Thyroid gland (tissue), 4 donors: ENCODE results near the gene DNMT1. TPM values are rescaled to one million over a fixed set of nuclear protein-coding genes. Genes with fewer than 3 reads are reported as not detected.

Experiments used
- DNase-seq, 2 donors: peaks; one replicate each; pipeline ENCODE4 v3.0.0-alpha.2; 2019
- H3K27ac ChIP-seq, 3 donors: fragments of 200-600 bp; sonication (generic); 1 replicate in 2 of 3; 2 replicates in 1 of 3; pipeline ENCODE4 v1.5.1; 2016 to 2019; ENCODE audit warnings: mild to moderate bottlenecking in 1 of 3, moderate library complexity in 1 of 3
- H3K27me3 ChIP-seq: fragments of 200-600 bp; sonication (generic); one replicate; pipeline ENCODE4 v1.5.1; 2019
- H3K36me3 ChIP-seq, 2 donors: fragments of 200-600 bp; sonication (generic); one replicate each; pipeline ENCODE4 v1.5.1; 2016 to 2019
- H3K4me1 ChIP-seq, 2 donors: fragments of 200-600 bp; sonication (generic); one replicate each; pipeline ENCODE4 v1.5.1; 2017 to 2019
- H3K4me3 ChIP-seq, 3 donors: fragments of 200-600 bp; sonication (generic); replicated peaks in 1 of 3; 1 replicate in 2 of 3; 2 replicates in 1 of 3; pipeline ENCODE4 v1.5.1; 2016; ENCODE audit warnings: mild to moderate bottlenecking in 1 of 3
- H3K9me3 ChIP-seq: fragments of 200-600 bp; sonication (generic); one replicate; pipeline ENCODE4 v1.5.1; 2017
- CTCF ChIP-seq, 6 experiments: fragments of 200-600 bp in 3 of 6; fragments of 450-650 bp in 3 of 6; sonication (generic) in 3 of 6; IDR thresholded peaks; one replicate each; pipeline ENCODE4 v1.5.1; 2016 to 2019; ENCODE audit warnings: antibody characterized with exemption in 6 of 6, mild to moderate bottlenecking in 2 of 6, inconsistent platforms in 1 of 6, moderate library complexity in 1 of 6
- POLR2A ChIP-seq, 2 donors: fragments of 450-650 bp; IDR thresholded peaks; one replicate each; pipeline ENCODE4 v1.6.1; 2017; ENCODE audit warnings: antibody characterized with exemption in 2 of 2, mild to moderate bottlenecking in 2 of 2, moderate library complexity in 1 of 2
- WGBS, 2 donors: methylation state at CpG; one replicate each; pipeline ENCODE4 v1.1.5; 2017; 5-methylcytosine and 5-hydroxymethylcytosine counted together
- intact Hi-C: fragments of 100-400 bp; cut with DNase I; formaldehyde crosslinking; loops from one replicate; pipeline ENCODE4 v1.15.1; 2023
- total RNA-seq, 4 donors: library from RNA; depleted of rRNA; stranded (reverse); fragments of >200 nt; gene quantifications; one replicate each; pipeline ENCODE4 v1.2.3, GENCODE V29; 2016

DNMT1 gene
- total RNA-seq, 4 donors from 2014 or later = 31.2 to 49.5 (median 36.0) TPM

GRCh38 chr19:10222201-10222890, 27.6 kb upstream of the DNMT1 start:
- Histone ChIP-seq H3K9me3 (no peaks in the 10 kb centered on the region), H3K36me3 (no peaks in the 10 kb centered on the region), H3K27ac (no peak overlapping the region), H3K4me1 (peaks cover 0 to 9% of the 10 kb centered on the region in 2 donors), H3K4me3 (no peak overlapping the region), H3K27me3 (no peaks in the 10 kb centered on the region)
- TF ChIP-seq POLR2A (IDR thresholded peaks at IDR 0.05) = no peak
- no peak for TF ChIP-seq CTCF (IDR thresholded peaks at IDR 0.05)
- intact Hi-C loops = no loop called here
- 83 to 91% methylated on average over 14 of the region's 14 CpGs for WGBS, 2 donors
- DNase-seq = no peak

GRCh38 chr19:10220695-10221094, 25.9 kb upstream of the DNMT1 start:
- Histone ChIP-seq H3K27ac (no peak overlapping the region), H3K36me3 (no peaks in the 10 kb centered on the region), H3K4me3 (no peak overlapping the region), H3K9me3 (no peaks in the 10 kb centered on the region), H3K27me3 (no peaks in the 10 kb centered on the region), H3K4me1 (no peaks in the 10 kb centered on the region)
- TF ChIP-seq POLR2A (IDR thresholded peaks at IDR 0.05) = no peak
- no peak for TF ChIP-seq CTCF (IDR thresholded peaks at IDR 0.05)
- WGBS, 2 donors = 84 to 85% methylated on average over 7 of the region's 7 CpGs
- no peak for DNase-seq
- intact Hi-C loops = no loop called here

DNA sequence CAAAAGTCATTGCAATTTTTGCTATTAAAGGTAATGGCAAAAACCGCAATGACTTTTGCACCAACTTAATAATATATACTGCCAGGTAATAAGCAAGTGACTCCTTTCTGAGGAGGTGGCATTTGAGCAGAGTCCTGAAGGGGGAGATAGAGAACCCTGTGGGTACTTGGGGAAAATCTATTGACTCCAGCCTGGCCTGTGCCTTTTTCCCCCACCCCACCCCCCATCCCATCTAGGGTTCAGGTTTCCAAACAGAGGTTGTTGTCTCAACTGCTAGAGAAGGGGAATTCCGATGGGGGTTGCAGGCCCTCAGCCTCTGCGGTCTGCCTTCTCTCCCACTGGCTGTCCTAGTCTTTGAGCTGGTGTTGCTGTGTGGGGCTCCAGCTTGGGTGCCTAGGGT, 24.9 kb upstream of the DNMT1 start:
- Histone ChIP-seq H3K9me3 (no peaks in the 10 kb centered on the region), H3K4me3 (no peak overlapping the region), H3K36me3 (no peaks in the 10 kb centered on the region), H3K27ac (no peak overlapping the region), H3K4me1 (no peaks in the 10 kb centered on the region), H3K27me3 (no peaks in the 10 kb centered on the region)
- intact Hi-C loops = no loop called here
- DNase-seq = no peak
- WGBS, 2 donors = 30 to 36% methylated on average over 3 of the region's 3 CpGs
- TF ChIP-seq CTCF (IDR thresholded peaks at IDR 0.05) = no peak
- no peak for TF ChIP-seq POLR2A (IDR thresholded peaks at IDR 0.05)

- Histone ChIP-seq H3K4me3 (no peak overlapping the region), H3K27ac (no peak overlapping the region), H3K27me3 (no peaks in the 10 kb centered on the region), H3K36me3 (no peaks in the 10 kb centered on the region), H3K9me3 (no peaks in the 10 kb centered on the region), H3K4me1 (no peaks in the 10 kb centered on the region)
- TF ChIP-seq POLR2A (IDR thresholded peaks at IDR 0.05) (no peak), CTCF (IDR thresholded peaks at IDR 0.05) (no peak)
- intact Hi-C loops = no loop called here
- no peak for DNase-seq
- 80 to 91% methylated on average over 9 of the region's 9 CpGs for WGBS, 2 donors
Measured at GRCh38 chr19:10217085-10217484, 22.3 kb upstream of the DNMT1 start.

GRCh38 chr19:10214784-10215183, 20.0 kb upstream of the DNMT1 start:
- 92 to 93% methylated on average over 2 to 5 of the region's 5 CpGs for WGBS, 2 donors
- Histone ChIP-seq H3K4me1 (no peaks in the 10 kb centered on the region), H3K27ac (no peak overlapping the region), H3K36me3 (no peaks in the 10 kb centered on the region), H3K27me3 (no peaks in the 10 kb centered on the region), H3K4me3 (no peak overlapping the region), H3K9me3 (no peaks in the 10 kb centered on the region)
- no peak for DNase-seq
- intact Hi-C loops = no loop called here
- no peak for TF ChIP-seq POLR2A (IDR thresholded peaks at IDR 0.05)
- TF ChIP-seq CTCF (IDR thresholded peaks at IDR 0.05) = no peak
